HG03457 (cell line): ENCODE data around the gene NLRP1.

Experiments used
- ATAC-seq: cut with Tn5 transposase; IDR thresholded peaks from one replicate; pipeline ENCODE4 v1.9.1; 2021; ENCODE audit warnings: moderate number of reproducible peaks; ENCODE audit not compliant: unreplicated experiment

The NLRP1 gene

DNA sequence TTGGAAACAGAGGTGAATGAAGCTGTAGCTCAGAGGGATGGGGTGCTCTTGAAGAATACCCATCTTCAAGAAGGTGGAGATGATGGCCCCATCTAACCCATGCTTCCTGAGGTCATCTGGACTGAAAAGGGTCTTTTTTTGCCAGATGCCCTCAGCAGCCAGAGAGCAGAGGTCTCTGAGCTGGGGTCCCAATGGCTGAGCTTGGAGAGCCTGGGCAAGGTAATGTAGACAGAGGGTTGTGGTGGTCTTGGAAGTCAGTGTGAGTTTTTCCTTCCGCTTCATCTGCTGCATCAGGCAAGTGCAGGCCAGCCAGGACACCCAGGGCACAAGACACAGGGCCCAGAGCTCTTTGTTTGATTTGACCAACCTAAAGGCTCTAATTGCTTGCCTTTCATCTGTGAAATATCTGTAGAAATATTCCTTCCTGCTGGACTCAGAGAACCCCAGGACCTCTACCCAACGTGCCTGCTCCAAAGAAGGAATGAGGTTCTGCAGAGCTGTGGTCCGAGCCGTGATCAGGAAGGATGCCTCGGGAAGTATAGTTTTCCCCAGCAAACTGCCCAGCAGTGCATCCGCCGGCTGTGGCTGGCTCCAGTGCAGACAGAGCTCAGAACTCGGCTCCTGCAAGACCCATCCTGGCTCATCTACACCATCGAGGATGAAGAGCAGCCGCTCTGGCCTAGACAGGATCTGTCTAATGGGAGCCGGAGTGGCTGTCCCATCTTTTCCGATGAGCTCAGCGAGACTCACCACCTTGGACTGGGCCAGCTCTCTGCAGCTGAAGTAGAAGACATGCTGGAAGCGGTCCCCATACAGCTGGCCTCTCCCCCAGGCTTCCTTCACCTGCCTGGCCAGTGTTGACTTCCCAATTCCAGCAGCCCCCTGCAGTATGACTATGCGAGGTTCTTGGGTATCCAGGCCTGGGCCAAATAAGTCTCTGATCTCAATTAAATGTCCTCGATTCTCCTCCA is 25.2 kb downstream of the NLRP1 start:
- no peak for ATAC-seq

DNA sequence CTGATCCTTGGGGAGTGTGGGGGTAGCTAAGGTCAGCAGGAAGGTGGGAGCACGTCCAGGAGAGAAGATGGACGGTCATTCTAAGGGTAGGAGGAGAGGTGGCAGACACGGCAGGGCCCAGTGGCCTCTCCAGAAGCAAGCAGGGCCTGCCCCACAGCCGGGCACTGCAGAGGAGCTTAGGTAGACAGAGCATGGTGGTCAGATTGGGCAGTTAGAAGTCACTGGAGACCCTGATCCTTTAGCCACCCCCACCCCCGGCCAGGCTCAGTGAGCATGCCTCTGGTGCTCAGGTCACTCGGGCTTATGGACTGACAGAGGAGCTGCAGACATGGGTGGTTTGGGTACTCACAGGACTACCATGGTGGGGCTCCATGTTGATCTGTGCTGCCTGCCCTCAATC is 26.3 kb downstream of the NLRP1 start:
- ATAC-seq: no peak

DNA sequence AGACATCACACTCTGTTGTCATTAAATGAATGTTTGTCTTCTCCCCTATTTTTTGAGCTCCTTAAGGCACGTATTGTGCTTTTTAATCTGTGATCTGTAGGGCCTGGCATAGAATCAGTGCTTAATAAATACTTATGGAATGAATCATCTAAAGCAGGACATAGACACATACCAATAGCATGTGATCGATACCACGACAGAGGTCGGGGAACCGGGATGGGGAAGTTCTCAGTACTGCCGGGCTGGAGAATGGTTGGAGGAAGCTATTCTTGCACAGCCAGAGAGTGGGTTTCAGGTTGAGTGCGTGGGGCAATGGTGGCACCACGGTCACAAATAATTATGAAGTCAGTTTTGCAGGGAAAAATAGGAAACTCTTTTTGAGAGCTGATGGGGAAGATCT is 26.8 kb downstream of the NLRP1 start:
- no peak for ATAC-seq

DNA sequence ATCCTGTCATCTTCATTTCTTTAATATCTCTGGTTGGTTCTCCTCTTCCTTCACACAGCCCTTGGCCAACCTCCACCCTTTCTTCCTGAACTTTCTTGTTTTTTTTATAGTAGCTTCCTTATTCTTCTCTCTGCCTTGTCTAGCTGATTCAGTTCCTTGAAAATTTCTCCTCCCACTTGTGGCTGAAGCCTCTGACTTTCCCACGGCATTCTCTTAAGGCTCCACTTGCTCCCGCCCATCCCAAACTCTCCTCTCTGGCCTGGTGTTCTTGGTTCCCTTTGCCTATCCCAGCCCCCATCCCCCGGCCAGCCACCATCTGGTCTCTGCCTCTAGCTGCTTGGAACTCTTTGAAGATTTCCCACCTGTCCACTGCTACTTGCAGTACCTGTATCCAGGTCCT is 29.1 kb downstream of the NLRP1 start:
- ATAC-seq: no peak

DNA sequence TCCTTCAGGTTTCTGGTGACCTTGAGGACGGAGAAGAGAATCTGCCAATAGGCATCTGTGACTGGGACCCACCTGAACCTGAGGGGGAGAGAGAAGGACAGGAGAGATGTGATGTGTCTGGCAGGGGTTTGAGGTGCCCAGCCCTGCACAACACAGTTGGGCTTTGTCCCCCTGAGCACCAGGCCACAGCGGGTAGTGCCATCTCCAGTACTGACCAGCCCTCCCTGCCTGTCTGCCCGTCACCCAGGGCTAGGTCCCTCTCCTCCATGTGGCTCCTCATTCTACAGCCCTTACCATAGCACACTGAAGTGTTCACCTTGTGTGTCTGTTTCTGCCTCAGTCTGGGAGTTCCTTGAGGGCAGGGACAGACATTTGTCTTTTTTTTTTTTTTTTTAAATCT is 30.8 kb downstream of the NLRP1 start:
- ATAC-seq: no peak

DNA sequence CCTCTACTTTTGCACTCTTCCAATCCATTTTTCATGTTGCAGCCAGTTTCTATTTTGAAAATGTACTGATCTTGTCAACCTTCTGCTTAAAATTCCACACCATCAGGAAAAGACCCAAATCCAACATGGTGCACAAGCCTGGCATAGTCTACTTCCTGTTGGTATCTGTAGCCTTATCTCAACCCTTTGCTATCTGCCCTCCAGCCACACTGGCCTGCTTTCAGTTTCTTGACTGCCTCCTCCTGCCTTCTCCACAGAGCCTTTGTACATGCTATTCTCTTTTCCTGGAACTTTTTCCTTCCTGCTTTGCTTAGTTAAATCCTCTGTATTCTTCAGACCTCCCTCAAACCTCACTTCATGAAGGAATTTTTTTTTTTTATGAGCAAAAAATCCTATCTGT is 31.5 kb downstream of the NLRP1 start:
- ATAC-seq: no peak

DNA sequence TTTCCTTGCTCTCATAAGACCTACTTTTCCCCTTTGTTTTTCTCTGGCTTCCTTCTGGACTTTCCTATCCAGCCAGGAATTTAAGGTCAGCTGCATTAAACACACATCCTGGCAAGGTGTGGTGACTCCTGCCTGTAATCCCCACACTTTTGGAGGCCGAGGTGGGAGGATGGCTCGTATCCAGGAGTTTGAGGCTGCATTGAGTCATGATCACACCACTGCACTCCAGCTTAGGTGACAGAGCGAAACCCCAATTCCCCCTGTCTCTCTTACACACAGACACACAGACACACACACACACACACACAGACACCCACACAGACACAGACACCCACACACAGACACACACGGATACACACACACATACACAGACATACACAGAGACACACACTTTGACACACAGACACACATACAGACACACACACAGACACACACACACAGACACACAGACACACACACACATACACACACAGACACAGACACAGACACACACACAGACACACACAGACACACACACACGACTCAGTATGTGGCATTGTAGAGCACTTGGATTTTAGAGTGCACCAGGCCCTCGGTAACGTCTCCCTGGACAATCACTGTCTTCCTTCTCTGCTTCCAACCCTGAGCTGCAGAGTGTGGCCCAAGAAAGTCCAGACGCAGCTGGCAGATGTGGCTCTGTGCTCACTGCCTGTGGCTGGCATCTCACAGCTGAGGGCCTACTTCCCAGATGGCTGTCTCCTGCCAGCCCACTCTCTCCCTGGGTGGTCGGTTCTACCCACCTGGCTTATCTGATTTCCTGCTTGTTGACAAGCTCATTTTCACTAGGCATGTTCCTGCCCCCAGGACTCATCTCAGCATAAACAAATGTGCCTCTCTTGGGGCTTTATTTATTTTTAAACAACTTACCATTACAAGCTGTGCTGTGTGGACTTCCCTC is 39.0 kb downstream of the NLRP1 start:
- ATAC-seq: no peak

DNA sequence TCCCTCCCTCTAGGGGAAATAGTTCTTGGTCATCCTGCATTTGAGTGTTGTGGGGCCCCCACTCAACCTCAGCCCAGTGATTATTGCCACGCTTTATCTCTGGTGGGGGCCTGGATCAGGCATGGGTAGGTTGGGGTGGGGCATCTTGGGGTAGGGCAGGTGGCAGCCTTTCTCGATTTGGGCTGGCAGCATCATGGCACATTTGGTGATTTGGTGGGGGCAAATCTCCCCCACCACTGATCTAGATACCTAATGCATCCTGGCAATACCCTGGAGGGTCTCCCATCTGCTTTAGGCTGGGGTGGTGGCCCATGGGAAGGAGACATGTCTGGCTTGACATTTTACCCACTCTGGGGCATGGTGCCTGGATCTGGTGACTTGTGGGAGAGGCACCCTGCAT is 40.2 kb downstream of the NLRP1 start:
- no peak for ATAC-seq

DNA sequence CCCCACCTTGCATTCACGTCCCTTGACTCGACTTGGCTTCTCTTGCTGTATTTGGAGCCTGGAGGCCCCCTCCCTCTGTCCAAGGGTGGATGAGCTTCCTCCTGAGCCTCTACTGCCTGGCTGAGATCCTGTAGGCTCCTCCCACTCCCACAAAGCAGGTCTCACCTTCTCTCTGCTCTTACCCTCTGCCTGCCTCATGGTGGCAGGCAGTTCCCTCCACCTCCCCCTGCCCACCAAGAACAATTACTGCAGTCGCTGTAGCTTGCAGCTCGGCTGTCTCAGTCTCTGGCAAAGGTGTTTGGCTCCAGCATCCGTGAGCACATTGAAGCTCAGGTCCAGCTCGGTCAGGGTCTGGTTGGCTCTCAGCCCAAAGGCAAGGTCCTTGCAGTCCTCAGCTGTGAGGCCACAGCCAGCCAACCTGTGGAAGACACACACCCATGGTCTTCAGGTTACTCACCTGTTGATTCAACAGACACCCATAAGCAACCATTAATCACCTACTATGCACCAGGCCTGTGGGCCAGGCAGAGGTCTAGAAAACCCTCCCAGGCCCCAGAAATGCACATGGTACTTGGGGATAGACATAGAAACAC is 42.6 kb downstream of the NLRP1 start:
- ATAC-seq: no peak

DNA sequence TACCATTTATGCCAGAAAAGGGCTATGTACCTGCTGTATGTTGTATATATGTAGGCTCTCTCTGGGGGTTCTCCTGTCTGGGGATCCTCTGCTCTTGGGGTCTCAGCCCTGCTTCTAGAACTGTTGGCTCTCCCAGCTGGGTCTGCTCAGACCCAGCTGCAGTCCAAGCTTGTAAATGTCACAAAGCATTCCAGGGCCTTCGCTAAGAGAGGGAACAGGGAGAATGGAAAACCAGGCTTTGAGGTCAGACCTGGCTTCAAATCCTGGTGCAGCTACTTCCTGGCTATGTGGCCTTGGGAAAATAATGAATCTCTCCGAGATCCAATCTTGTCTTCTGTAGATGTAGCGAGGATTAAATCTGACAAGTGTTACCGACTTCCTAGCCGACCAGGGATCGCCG is 44.0 kb downstream of the NLRP1 start:
- no peak for ATAC-seq

DNA sequence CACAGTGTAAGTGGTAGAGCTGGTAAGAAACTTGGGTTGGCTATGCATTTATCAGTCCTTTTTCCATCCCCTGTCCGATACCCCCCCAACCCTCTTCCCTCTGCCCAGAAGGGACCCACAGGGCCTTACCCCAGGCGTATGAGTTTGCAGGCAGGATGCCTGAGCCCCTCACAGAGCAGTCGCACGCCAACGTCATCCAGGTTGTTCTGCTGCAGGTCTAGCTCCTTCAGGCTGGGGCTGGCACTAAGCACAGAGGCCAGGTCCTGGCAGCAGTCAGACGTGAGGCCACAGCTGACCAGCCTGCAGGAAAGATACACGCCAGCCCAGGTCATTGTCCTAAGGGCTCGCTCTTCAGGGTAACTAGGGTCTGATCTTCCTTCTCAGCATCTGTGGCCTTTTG is 45.0 kb downstream of the NLRP1 start:
- ATAC-seq: no peak

DNA sequence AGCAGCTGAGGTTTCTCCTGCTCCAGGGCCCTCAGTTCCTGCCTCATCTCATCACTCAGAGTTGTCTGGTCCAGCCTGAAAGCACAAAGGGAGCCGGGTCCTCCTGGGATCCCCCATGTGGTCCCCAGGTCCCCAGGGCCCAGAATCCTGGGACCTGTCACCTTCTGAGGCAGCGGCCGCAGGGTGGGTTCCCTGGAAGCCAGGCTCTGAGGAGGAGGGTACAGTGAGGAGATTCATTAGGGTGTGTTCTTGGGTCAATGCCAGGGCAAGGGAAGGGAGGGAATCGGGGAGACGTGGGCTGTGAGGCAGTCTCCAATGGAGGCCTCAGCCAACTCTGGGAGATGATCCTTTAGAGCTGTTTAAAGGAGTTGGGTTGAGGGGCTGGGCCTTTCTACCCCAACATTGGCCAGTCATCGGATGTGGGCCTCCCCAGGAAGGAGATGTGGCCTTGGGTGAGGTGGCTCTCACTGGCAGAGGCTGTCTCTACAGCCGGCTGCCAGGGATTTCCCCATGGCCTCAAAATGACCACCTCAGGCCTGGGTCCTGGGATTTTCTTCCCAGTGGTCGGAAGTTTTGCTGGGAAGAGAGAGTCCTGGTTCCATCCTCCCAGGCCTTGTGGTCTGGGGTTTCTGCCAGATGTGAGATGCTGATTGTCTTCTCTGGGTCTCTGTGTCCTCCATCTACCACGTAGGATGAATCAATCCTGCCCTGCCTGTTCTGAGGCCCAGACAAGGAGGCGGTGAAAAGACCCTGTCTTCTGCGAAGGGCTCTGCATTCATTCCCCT is 47.3 kb downstream of the NLRP1 start:
- no peak for ATAC-seq

DNA sequence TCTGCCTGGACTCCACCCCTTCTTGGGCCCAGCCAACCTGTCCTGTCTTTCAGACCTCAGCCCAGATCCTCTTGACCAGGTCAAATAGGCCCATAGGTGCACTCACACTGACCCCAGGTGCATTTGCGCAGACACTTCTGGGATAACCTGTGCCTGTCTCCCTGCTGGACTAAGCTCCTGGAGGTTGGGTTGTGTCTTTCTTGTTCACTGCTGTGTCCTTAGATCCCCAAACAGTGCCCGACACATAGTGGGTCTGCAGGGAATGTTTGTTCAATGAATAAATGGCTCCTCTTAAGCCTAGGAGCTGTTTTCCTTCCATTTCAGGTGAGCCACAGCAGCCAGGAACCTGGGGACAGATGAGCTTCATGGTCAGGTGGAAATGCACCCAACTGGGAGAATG is 48.9 kb downstream of the NLRP1 start:
- no peak for ATAC-seq

DNA sequence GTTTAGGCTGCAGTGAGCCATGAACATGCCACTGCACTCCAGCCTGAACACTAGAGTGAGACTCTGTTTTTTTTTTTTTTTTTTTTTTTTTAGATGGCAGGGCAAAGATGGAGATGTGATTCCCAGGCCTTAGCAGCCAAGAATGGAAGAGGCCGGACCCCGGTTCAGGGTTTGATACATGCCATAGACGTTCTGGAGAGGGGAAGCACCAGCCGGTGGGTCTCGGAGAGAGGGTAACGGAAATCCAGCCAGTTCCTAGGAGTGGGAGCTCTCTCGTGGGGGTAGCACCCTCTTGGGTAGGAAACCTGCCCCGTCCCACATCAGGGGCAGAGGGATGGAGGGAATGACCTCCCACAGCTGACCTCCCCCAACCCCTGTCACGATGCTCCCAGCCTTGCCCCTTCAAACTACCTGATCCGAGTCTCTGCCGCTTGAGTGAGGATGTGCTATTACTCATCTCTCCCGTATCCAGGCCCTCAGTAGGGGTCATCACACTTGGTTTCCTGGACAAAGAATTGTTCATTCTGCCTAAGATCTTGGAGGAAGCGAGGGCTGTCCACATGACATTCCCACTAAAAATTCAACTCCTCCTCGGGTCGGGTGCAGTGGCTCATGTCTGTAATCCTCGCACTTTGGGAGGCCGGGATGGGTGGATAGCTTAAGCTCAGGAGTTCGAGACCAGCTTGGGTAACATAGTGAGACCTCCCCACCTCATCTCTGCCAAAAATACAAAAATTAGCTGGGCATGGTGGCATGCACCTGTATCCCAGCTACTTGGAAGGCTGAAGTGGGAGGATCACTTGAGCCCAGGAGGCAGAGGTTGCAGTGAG is 50.6 kb downstream of the NLRP1 start:
- ATAC-seq: no peak

DNA sequence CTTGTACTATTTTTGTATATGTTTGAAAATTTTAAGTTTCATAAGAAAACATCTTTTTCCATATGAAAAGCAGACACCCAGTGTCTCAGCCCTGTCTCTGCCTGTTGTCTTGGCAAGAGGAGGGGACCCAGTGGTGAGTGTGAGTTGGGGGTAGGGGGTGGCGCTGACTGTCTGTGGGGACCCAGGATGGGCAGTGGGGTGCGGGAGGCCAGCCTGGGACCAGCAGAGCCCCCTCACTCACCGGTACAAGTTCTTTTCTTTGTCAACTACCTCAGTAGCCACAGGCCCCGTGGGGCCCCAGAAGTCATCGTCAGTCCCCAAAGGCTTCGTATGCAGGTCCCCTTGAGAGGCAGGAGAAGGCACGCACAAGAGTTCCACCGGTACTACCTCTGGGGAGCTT is 51.7 kb downstream of the NLRP1 start:
- ATAC-seq: no peak

DNA sequence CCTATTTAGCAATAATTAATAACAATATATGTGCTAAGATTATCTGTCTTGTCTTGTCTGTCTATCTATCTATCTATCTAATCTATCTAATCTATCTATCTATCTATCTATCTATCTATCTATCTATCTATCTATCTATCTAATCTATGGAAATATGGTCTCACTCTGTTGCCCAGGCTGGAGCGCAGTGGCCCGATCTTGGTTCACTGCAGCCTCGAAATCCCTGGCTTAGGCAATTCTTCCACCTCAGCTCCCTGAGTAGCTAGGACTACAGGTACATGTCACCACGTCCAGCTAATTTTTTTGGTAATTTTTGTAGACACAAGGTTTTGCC is 53.3 kb downstream of the NLRP1 start:
- no peak for ATAC-seq

DNA sequence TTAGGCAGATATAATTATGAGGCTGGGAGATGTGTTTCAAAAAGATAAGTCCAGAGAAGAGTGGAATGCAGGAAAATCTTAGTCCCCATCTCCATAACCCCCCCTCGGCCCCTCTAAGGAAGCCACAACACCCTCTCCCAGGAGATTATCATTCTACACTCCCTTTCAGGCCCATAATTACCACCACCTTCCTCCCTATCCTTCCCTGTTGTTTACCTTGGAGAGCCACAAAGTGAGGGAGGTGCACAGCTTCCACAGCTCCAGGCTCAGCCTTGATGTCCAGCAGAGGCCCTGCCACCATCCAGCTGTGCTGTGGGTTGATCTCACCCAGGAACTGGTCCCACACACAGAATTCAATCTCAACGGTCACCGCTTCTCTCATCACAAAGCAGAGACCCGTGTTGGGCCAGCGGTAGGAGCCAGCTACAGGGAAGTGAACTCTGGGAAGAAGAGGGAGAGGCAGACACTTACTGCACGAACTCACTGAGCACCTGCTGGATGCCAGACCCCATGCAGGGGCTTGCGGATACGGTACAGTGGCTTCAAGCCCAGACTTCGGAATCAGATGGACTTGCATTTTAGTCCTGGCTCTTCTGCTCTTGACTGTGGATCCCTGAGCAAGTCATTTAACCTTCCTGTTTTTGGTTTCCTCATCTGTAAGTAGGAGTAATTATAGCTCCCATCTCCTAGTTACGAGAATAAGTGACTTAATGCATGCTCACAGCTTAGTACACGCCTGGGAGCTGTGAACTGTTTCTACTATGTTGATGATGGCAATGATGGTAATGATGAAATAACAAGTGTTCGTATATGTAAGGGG is 53.8 kb downstream of the NLRP1 start:
- ATAC-seq: no peak

DNA sequence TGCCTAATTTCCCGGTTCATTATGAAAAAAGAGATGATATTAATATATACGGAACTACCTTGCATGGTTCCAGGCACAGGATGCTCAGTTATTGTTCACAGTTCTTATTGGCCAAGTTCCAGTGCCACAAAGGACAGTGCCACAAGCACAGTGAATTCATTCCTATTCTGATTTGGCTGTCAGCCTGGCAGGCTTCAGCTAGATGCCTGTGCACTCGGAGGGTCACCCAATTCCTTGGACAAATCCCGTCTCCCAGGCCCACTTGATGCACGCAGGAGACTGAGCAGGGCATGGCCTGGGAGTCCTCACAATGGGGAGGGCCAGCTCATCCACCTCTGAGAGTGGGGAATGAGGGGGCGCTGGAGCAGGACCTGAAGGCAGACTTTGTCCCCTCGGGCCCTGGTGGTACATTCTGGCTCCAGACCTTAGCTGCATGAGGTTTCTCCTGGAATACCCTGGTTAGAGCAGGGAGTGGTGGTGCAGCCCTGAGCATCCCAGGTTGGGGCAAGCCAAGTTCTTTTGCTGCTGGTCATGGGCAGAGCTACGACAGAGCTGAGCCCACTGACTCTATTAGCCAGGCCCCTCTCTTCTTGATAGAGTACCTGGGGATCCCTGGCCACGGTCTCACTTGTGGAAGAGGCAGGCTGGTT is 56.6 kb downstream of the NLRP1 start:
- ATAC-seq: no peak
